ENCODE measurements around the gene PTCH2. TPM values are rescaled to one million over a fixed set of nuclear protein-coding genes. Genes with fewer than 3 reads are reported as not detected.

Gene PTCH2, protein sequence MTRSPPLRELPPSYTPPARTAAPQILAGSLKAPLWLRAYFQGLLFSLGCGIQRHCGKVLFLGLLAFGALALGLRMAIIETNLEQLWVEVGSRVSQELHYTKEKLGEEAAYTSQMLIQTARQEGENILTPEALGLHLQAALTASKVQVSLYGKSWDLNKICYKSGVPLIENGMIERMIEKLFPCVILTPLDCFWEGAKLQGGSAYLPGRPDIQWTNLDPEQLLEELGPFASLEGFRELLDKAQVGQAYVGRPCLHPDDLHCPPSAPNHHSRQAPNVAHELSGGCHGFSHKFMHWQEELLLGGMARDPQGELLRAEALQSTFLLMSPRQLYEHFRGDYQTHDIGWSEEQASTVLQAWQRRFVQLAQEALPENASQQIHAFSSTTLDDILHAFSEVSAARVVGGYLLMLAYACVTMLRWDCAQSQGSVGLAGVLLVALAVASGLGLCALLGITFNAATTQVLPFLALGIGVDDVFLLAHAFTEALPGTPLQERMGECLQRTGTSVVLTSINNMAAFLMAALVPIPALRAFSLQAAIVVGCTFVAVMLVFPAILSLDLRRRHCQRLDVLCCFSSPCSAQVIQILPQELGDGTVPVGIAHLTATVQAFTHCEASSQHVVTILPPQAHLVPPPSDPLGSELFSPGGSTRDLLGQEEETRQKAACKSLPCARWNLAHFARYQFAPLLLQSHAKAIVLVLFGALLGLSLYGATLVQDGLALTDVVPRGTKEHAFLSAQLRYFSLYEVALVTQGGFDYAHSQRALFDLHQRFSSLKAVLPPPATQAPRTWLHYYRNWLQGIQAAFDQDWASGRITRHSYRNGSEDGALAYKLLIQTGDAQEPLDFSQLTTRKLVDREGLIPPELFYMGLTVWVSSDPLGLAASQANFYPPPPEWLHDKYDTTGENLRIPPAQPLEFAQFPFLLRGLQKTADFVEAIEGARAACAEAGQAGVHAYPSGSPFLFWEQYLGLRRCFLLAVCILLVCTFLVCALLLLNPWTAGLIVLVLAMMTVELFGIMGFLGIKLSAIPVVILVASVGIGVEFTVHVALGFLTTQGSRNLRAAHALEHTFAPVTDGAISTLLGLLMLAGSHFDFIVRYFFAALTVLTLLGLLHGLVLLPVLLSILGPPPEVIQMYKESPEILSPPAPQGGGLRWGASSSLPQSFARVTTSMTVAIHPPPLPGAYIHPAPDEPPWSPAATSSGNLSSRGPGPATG
- total RNA-seq: 1.0 TPM
- long read RNA-seq, partial matches to known transcripts: 1 of 2 reads
- long read RNA-seq, other reads (novel, unspliced or antisense): 1 of 2 reads

DNA sequence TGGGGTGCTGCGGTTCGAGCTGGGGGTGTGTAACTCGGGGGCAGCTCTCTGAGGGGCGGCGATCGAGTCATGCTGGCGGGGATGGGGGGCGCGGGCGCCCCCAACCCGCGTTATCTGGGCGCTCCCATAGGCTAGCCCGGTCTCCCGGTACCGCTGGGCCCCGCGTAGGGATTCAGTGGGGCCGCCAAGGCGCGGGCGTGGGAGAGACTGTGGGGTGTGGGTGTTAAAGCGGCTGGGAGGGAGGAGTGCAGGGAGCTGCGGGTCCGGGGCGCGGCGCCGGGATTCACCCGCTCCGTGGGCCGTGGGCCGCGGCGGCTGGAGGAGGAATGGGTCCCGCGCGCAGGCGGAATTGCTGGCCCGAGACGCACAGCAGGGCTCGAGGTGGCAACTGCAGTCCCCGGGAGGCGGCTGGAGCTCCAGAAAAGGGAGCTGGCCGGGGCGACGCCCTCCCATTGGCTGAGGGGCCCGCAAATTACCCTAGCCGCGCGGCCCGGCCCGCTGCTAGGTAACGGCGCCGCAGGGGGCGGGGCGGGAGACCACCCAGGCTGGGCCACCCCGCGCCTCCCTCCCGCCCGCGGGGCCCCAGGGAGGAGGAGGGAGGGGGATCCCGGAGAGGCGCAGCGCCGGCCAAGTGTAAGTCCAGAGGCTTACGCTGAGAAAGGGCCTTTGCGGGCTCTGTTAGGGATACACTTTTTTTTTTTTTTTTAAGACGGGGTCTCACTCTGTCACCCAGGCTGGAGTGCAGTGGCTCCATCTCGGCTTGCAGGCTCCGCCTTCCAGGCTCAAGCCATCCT, at the start of gene PTCH2:
Gene PTCH2, minus strand, starts transcription at position 392 of the 794 bp plus-strand sequence. Its CDS starts 321 bp downstream, at position 71.
- Histone ChIP-seq H3K9me3 (no peaks in the 10 kb centered on the region), H3K4me1 (peaks cover 13% of the 10 kb centered on the region), H3K36me3 (no peaks in the 10 kb centered on the region), H3K27me3 (ENCODE audit: low read depth) (no peaks in the 10 kb centered on the region), H3K4me3 (peak within 1 kb of the TSS; percentile 55), H3K27ac (no peak within 1 kb of the TSS)
- DNase-seq (peak; percentile 67), ATAC-seq (peak; percentile 85 to 86)
- TF ChIP-seq, protein P1, sequence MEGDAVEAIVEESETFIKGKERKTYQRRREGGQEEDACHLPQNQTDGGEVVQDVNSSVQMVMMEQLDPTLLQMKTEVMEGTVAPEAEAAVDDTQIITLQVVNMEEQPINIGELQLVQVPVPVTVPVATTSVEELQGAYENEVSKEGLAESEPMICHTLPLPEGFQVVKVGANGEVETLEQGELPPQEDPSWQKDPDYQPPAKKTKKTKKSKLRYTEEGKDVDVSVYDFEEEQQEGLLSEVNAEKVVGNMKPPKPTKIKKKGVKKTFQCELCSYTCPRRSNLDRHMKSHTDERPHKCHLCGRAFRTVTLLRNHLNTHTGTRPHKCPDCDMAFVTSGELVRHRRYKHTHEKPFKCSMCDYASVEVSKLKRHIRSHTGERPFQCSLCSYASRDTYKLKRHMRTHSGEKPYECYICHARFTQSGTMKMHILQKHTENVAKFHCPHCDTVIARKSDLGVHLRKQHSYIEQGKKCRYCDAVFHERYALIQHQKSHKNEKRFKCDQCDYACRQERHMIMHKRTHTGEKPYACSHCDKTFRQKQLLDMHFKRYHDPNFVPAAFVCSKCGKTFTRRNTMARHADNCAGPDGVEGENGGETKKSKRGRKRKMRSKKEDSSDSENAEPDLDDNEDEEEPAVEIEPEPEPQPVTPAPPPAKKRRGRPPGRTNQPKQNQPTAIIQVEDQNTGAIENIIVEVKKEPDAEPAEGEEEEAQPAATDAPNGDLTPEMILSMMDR (IDR thresholded peaks at IDR 0.05): no peak
- intact Hi-C loops (cut with DNase I): no loop called here

DNA sequence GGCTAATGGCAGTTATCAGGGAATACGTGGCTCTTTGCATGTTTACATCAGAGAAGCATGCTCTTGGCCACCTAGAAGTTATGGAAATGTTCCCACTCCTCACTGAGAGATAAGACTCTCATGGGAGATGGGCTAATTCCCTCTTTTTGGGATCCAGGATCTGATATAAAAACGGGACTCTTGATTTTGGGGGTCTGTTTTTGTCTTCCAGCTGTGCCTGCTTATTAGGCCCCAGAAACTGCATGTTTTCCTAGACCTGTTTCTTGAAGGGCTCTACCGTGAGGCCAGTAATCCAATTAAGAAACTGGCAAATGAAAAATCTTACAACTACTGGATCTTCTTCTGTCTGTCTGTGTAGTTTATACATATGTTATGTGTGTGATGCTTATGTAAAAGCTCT, 47.0 kb upstream of the PTCH2 start:
- ATAC-seq: no peak
- no peak for DNase-seq
- Histone ChIP-seq H3K36me3 (no peaks in the 10 kb centered on the region), H3K27ac (no peak overlapping the region), H3K27me3 (ENCODE audit: low read depth) (no peaks in the 10 kb centered on the region), H3K9me3 (no peaks in the 10 kb centered on the region), H3K4me3 (no peak overlapping the region), H3K4me1 (no peaks in the 10 kb centered on the region)
- TF ChIP-seq, protein P1 (IDR thresholded peaks at IDR 0.05): no peak
- intact Hi-C loops (cut with DNase I): no loop called here

DNA sequence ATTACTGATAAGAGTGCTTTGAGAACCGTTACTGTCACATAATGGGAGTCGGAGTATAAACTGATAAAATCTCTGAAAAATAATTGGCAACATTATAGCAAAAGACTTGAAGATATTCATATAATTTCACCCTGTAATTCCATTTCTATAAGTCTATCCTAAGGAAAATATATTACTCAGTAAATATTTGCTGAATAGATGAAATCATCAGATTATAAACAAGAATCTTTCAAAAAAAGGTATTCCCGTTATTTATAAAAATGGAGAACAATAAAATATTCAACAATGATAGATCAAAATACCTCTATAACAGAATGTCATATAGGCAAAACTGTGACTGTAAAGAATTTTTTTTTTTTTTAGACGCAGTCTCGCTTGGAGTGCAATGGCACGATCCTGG, 42.4 kb upstream of the PTCH2 start:
- H3K36me3 ChIP-seq: peaks cover 16% of the 10 kb centered on the region
- H3K27me3 ChIP-seq (ENCODE audit: low read depth): no peaks in the 10 kb centered on the region
- H3K4me3 ChIP-seq: no peak overlapping the region
- TF ChIP-seq, protein P1 (IDR thresholded peaks at IDR 0.05): no peak
- DNase-seq (no peak), ATAC-seq (no peak)
- no peak overlapping the region for H3K27ac ChIP-seq
- no peaks in the 10 kb centered on the region for H3K9me3 ChIP-seq
- intact Hi-C loops (cut with DNase I): no loop called here
- H3K4me1 ChIP-seq: no peaks in the 10 kb centered on the region

DNA sequence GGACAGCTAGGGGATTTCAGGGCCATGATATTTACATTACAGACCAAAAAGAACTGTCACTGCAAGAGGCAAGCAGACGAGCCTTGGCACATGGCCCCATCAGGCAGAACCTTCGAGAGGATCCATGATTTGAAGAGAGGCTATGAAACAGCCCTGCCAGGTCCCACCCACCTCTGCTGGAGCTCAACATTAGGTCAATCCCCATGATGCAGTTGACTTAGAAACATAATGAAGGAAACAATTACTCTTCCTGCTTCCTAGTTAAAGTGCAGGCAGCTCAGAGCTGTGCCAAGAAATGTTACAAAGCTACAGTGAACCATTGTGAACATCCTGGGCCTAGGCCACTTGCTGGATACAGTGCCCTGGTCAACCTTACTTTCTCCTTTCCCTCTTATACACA, 41.7 kb upstream of the PTCH2 start:
- Histone ChIP-seq H3K4me1 (no peaks in the 10 kb centered on the region), H3K36me3 (peaks cover 23% of the 10 kb centered on the region), H3K27ac (no peak overlapping the region), H3K4me3 (no peak overlapping the region), H3K9me3 (no peaks in the 10 kb centered on the region), H3K27me3 (ENCODE audit: low read depth) (no peaks in the 10 kb centered on the region)
- DNase-seq: no peak
- intact Hi-C loops (cut with DNase I): no loop called here
- ATAC-seq: no peak
- TF ChIP-seq, protein P1 (IDR thresholded peaks at IDR 0.05): no peak
